IMR-90 (cell line): ENCODE results near the gene KAZN.

Source experiments
- BHLHE40 ChIP-seq: fragments of 150-350 bp; IDR thresholded peaks from 2 replicates; pipeline ENCODE4 v1.6.1; 2016; ENCODE audit warnings: mild to moderate bottlenecking, low read depth, low read length
- MXI1 ChIP-seq: IDR thresholded peaks from 2 replicates; pipeline ENCODE4 v1.6.1; 2012; ENCODE audit warnings: low read depth, mild to moderate bottlenecking, low read length, moderate library complexity, borderline replicate concordance
- POLR2A ChIP-seq: IDR thresholded peaks from 2 replicates; pipeline ENCODE4 v1.6.1; 2012; ENCODE audit warnings: mild to moderate bottlenecking, low read depth, low read length
- RAD21 ChIP-seq: IDR thresholded peaks from 2 replicates; pipeline ENCODE4 v1.6.1; 2012; ENCODE audit warnings: low read length, improper control_type of control experiment
- TF ChIP-seq, protein P1 (sequence below): conservative IDR thresholded peaks from 2 replicates; pipeline ENCODE4 v1.5.1; 2012; ENCODE audit warnings: mild to moderate bottlenecking, low read depth, low read length, improper control_type of control experiment

GRCh38 chr1:14996133-14997050 lies 397.9 kb downstream of the KAZN start:
- no peak for TF ChIP-seq RAD21
- TF ChIP-seq, protein P1, sequence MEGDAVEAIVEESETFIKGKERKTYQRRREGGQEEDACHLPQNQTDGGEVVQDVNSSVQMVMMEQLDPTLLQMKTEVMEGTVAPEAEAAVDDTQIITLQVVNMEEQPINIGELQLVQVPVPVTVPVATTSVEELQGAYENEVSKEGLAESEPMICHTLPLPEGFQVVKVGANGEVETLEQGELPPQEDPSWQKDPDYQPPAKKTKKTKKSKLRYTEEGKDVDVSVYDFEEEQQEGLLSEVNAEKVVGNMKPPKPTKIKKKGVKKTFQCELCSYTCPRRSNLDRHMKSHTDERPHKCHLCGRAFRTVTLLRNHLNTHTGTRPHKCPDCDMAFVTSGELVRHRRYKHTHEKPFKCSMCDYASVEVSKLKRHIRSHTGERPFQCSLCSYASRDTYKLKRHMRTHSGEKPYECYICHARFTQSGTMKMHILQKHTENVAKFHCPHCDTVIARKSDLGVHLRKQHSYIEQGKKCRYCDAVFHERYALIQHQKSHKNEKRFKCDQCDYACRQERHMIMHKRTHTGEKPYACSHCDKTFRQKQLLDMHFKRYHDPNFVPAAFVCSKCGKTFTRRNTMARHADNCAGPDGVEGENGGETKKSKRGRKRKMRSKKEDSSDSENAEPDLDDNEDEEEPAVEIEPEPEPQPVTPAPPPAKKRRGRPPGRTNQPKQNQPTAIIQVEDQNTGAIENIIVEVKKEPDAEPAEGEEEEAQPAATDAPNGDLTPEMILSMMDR: no peak
- TF ChIP-seq MXI1: no peak
- no peak; the same call in 1 of the 2 replicates for TF ChIP-seq BHLHE40
- TF ChIP-seq POLR2A: no peak
